GM21515 (cell line): Measurements from ENCODE around the gene KCNJ9.
"Not testable (repeated sequence)": the region's sequence is repeated elsewhere in the genome, so short reads cannot be mapped to it uniquely, and the experiment has no call there.

ENCODE experiments used
- ATAC-seq: cut with Tn5 transposase; IDR thresholded peaks from one replicate; pipeline ENCODE4 v1.9.1; 2021; ENCODE audit not compliant: unreplicated experiment

Gene KCNJ9

DNA sequence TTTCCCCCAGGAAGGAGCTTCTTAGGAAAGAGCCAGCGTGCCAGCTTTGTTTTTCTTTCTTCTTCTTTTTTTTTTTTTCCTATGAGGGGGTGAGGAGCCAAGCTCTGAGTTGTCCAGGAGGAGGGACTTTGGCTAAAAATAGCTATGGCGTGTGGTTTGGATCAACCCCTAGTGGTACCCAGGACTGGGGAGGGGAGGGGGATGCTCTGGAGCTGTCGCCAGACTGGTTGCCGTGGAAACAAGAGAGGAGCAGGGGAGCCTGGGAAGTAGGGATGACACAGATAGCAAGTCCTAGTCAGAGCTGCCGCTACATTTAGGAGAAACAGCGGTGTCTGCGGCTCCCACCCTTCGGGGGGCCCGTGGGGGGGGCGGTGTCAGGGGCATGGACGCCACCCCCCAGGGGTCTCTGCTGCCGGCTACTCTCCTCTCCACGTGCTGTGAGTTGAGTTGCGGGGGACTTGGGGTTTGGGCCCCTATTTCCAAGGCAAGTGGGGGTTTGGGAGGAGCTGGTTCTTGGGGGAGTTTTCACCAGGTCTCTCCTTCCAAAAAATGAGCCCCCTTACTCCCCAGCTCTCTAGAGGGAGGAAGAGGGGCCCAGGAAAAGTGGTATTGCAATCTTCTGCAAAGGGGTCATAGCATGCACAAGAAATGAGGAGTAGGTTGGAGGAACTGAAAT lies at the start of gene KCNJ9:
Gene KCNJ9 (plus strand): TSS at position 278 of the 676 bp plus-strand sequence. CDS start 2,493 bp downstream, outside the sequence.
- ATAC-seq: no peak

GRCh38 chr1:160032165-160032820 lies 49.0 kb upstream of the KCNJ9 start:
- no peak for ATAC-seq

DNA sequence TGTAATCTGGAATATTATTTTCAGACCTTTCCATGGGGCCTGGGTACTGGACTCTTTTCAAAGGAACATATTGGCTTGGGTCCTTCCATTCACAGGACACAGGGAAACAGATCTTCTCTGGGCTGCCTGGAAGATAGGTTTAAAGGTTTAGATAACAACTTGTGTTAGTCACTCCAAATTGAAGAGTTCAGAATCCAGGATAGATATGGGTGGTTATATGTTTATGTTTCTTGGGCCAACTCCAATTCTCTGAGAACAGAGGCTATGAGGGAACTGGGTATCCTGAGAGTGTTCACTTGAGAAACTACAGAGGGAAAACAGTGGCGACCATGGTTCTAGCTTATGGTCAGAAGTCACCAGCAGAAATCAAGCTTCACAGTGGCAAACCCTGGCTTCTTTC lies 40.9 kb upstream of the KCNJ9 start:
- ATAC-seq: no peak

DNA sequence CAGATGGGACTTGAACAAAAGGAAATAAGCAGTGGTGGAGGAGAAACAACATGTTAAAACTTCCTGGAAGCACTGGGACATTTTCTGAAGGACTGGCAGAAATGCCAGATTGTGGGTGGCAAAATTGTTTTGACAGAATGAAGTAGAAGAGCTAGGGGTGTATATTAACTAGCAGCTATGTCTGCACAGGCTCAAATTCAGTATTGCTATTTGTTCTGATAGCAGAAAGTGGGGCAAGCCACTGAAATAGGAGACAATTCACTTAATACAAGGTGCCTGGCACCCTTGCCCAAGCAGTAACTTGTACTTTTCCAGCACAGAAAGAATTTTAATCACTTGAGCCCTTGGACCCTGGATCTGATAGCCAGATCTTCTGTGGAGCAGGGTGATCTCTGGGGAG lies 37.8 kb upstream of the KCNJ9 start:
- no peak for ATAC-seq

DNA sequence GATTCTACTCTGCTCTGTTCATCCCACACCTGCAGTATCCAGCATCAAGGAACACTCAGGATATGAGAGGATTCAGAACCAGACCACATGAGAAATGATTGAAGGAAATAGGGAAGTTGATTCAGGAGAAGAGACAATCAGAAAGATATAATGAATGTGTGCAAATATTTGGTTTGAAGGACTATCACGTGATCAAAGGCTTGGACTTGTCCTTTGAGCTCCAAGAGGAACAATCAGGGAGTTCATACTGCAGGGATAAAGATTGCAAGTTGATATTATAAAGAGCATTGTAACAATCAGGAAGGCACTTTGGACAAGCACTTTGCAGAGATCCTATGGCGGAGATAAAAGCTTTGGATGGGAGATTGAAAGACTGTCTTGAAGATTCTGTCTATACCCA lies 35.7 kb upstream of the KCNJ9 start:
- no peak for ATAC-seq

DNA sequence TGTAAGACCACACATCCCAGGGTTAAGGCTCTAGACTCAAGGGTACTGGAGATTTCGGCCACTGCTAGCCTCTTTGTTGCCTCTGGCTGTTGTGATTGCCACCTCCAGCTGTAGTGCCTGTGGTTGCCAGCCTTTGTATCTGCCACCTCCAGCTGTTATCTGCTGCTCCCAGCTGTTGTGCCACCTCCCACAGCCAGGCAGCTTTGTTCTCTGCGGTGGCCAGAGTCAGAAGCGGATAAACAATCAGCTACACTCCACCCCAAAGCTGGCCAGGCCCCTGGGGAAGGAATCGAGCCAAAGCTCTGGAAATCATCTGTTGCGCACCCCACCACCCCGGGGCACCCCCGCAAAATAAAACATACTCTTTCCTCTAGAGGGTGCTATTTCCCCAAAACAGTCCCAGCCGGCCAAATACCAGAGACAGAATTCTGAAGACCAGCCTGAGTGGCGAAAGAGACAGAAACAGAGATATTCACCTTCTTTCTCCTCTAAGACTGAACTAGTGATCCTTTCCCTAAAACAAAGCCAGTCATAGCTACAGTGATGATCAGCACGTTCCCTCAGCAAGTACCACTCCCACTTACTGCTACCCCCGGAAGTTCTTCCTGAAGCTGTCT lies 34.7 kb upstream of the KCNJ9 start:
- ATAC-seq: peak; percentile 69

- ATAC-seq: peak; percentile 49
Observed at GRCh38 chr1:160047111-160047991, 34.0 kb upstream of the KCNJ9 start.

DNA sequence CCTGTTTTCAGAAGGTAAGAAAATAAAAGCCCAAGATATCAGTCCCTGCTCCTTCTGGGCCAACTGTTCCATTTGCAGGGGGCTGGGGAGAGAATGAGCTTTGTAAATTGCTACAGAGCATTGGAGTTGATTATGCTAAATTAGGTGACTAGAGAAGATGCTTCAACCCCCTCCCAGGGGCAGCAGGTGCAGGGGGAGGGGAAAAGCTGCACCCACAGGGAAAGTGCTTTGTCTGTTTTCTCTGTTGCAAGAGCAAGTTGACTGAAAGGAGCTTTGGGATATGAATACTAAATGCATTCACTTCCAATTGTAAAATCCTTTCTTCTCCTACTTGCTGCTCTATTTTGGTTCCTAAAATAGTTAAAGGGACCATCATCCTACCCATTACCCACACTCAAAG lies 33.0 kb upstream of the KCNJ9 start:
- ATAC-seq: no peak

GRCh38 chr1:160049101-160049500 lies 32.2 kb upstream of the KCNJ9 start:
- no peak for ATAC-seq

DNA sequence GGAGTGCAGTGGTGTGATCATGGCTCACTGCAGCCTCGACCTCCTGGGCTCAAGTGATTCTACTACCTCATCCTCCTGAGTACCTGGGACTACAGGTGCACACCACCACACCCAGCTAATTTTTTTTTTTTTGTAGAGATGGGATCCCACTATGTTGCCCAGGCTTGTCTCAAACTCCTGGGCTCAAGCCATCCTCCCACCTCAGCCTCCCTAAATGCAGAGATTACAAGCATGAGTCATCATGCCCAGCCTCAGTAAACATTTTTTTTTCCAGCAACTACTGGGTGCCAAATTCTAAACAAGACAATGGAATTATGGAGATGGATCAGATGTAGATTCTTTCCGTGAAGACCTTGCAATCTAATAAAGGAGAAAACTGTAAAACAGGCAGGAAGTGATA lies 31.2 kb upstream of the KCNJ9 start:
- not testable (repeated sequence) for ATAC-seq

GRCh38 chr1:160050619-160051018 lies 30.7 kb upstream of the KCNJ9 start:
- no peak for ATAC-seq

DNA sequence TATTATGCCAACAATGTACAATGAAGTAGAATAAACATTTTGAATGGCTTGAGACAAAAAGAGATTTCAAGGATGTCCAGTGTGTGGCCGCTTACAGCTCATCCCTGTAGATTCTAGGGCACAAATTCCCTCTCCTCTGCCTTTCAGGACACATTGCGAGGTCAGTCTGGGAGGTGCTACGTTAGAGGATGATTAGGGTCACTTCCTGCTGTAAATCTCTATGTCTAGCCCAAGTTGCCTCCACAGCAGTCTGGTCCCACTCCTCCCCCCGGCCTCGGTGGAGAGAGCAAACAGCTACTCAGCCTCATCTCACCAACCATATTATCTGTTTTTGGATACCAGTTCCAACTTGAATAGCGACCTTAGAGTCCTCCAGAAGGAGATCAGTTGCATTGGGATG lies 28.4 kb upstream of the KCNJ9 start:
- ATAC-seq: no peak

DNA sequence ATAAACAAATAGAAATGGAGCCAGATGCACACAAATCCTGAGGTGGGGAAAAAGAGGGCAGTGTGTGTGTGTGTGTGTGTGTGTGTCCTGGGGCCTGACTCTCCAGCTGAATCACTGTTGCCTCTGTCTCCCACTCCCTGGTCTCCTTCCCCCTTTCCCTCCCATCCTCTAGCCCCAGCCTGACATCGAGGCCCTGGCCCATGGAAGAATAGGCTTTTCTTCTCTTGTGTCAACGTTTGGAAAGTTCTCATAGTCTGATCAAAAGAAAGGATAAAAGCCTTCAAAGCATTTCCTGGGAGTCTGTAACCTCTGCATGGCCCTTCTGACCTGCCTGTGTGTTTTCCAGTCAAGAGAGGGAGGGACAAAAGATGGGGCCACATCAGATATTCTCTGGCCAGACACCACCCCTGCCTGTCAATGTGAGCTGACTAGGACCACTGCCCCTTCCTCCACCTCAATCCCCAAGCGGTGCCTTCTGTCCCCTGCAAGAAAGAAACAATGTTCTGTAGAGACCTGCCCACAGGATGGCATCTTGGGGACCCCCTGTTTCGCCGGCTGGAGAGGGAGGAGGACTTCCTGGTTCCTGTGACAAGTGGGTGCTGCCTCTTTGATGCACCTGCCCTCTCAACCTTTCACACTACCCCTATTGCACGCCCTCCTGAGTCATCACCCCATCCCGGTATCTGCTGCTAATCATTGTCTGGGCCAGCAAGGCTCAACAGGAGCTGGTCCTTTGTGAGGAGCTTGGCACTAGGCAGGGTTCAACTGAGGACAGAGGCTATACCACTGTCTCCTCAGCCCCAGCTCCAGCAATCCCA lies 27.6 kb upstream of the KCNJ9 start:
- ATAC-seq: no peak

- no peak for ATAC-seq
Observed at GRCh38 chr1:160056648-160057169, 24.6 kb upstream of the KCNJ9 start.

GRCh38 chr1:160058087-160058486 lies 23.3 kb upstream of the KCNJ9 start:
- no peak for ATAC-seq

DNA sequence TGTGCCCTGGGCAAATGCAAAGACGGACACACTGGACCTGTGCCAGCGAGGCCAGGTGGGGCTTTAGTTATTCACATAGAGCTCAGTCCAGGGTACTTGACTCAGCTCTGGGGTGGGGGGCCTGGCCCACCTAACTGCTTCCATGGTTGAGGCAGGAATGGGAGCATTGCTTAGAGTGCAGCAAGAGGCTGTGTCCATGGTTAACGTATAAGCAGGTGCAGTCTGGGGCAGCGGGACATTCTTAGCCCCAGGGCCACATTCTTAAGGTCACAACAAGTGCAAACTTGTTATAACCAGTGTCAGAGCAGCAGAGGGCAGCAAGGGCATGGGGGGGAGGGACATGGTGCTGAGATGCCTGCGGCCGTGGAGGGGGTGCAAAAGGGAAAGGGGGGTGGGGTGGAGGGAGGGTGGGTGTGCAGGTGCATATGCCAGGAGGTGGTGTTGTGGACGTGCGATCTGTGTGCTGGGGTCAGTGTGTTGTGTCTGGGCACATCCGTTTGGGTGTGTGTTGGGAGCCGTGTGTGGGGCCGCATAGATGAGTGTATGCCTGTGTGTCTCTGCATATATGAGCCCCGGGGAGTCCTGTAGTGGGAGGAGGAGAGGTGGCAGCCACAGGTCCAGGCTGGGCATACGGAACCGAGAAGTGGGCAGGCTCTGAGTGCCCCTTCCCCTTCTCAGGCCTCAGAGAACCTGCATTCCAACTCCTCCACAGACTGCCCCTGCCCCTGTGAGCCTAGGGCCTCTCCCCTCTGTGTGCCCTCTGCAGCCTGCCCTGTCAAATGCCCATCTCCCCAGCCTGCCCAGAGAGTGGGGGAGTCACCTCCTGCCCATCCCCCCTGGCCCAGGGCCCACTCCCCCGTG lies 19.7 kb upstream of the KCNJ9 start:
- no peak for ATAC-seq

GRCh38 chr1:160062230-160062532 lies 19.2 kb upstream of the KCNJ9 start:
- no peak for ATAC-seq

- ATAC-seq: no peak
Observed at GRCh38 chr1:160063176-160063575, 18.2 kb upstream of the KCNJ9 start.

GRCh38 chr1:160064164-160064563 lies 17.2 kb upstream of the KCNJ9 start:
- no peak for ATAC-seq

DNA sequence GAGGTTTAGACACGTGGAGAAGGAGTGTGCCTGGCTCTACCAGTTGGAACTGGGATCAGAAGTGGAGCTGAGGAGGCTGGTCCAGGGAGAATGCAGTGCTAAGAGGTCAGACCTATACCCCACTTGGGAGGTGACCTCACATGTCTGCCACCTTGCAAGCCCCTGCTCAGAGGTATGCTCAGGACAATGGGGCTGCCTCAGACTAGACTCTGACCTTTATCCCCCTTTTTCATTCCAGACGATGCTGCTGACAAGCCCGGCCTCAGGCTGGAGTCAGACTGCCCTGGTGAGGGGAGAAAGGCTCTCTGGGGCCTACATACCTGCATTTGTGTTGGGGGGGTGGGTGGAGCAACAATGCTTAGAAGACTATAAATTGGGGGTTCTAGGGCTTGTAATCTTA lies 16.6 kb upstream of the KCNJ9 start:
- ATAC-seq: no peak
